GM18909 (cell line): ENCODE data around the gene HCRTR2.

ENCODE experiments used
- ATAC-seq: cut with Tn5 transposase; IDR thresholded peaks from one replicate; pipeline ENCODE4 v1.9.1; 2021; ENCODE audit warnings: mild to moderate bottlenecking; ENCODE audit not compliant: unreplicated experiment, poor library complexity

Gene HCRTR2

DNA sequence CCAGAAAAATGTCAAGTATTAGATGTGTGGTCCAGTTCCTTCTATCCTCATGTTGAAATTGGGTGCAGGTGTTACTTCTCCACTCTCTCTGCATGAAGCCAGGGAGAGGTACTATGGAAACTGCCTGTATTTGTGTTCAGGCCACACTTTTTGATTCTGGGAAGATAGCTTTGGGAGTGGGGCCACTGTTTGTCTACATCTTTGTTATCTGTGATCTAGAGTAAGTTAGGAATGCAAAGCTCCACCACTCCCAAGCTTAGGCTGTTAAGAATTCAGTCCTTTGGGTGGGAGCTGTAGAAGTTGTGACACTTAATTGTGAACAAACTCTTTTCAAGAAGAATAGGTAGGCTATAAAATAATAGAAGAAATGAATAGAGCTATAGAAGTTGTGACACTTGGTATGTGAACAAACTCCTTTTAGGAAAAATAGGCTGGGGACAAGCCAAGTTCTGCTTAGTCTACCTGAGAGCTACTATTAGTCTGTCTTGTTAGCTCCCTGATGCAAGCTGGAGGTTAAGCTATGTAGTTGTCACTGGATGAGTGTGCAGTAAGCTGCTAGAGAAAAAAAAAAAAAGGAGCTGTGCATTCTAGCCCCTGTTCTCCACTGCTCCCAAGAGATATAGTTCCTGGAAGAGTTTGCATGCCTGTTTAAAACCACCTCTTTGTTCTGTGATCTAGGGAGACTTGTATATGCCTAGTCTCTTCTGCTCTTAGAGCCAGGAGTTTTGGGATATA, 145.8 kb downstream of the HCRTR2 start:
- no peak for ATAC-seq

GRCh38 chr6:55320696-55321086, 146.4 kb downstream of the HCRTR2 start:
- ATAC-seq, result no peak

GRCh38 chr6:55327169-55327568, 152.9 kb downstream of the HCRTR2 start, which contains the start of gene GFRAL:
Gene GFRAL, plus strand, starts transcription at chr6:55327469. Its CDS starts 86 bp downstream, at chr6:55327555.
- ATAC-seq, result no peak
